ENCODE data around the gene MREG.

The MREG gene

DNA sequence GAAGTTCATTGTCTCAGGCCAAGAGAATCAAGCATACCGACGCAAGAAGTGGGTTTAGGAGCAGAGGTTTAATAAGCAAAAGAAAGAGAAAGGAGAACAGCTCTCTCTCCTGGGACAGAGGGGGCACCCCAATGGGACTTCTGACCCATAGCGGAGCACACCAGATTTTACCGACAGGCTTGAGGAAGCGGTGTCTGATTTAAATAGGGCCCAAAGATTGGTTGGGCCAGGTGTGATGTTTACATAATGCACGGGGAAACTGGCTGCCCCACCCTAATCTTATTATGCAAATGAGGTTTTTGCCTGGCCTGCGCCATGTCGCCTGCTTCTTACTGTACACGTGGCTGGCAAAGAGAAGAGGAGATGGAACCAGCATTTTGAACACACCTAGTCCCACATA is 106.2 kb downstream of the MREG start:
- Histone ChIP-seq H3K4me2 (ENCODE audit: low read depth, low read length, poor library complexity, severe bottlenecking) (no peak overlapping the region), H3F3A (ENCODE audit: low read depth) (no peaks in the 10 kb centered on the region), H4K20me1 (ENCODE audit: insufficient read depth, low read length, poor library complexity, severe bottlenecking) (no peaks in the 10 kb centered on the region), H3K9me2 (replicated peaks; ENCODE audit: low read depth, low read length) (no peaks in the 10 kb centered on the region), H3K4me3 (ENCODE audit: low read length, poor library complexity, severe bottlenecking) (no peak overlapping the region), H3K9me3 (ENCODE audit: insufficient read depth, low read depth, low read length) (no peaks in the 10 kb centered on the region), H3K9ac (ENCODE audit: low read depth, low read length, poor library complexity, severe bottlenecking) (no peak overlapping the region), H3K4me1 (ENCODE audit: insufficient read depth, low read length, poor library complexity, severe bottlenecking) (no peaks in the 10 kb centered on the region), H2AFZ (ENCODE audit: low read length) (no peak overlapping the region), H3K36me3 (ENCODE audit: insufficient read depth, low read length) (no peaks in the 10 kb centered on the region), H3K79me2 (ENCODE audit: insufficient read depth, low read length) (no peaks in the 10 kb centered on the region), H3K27me3 (ENCODE audit: insufficient read depth, low read length, poor library complexity, severe bottlenecking) (no peaks in the 10 kb centered on the region)
- TF ChIP-seq, protein P1, sequence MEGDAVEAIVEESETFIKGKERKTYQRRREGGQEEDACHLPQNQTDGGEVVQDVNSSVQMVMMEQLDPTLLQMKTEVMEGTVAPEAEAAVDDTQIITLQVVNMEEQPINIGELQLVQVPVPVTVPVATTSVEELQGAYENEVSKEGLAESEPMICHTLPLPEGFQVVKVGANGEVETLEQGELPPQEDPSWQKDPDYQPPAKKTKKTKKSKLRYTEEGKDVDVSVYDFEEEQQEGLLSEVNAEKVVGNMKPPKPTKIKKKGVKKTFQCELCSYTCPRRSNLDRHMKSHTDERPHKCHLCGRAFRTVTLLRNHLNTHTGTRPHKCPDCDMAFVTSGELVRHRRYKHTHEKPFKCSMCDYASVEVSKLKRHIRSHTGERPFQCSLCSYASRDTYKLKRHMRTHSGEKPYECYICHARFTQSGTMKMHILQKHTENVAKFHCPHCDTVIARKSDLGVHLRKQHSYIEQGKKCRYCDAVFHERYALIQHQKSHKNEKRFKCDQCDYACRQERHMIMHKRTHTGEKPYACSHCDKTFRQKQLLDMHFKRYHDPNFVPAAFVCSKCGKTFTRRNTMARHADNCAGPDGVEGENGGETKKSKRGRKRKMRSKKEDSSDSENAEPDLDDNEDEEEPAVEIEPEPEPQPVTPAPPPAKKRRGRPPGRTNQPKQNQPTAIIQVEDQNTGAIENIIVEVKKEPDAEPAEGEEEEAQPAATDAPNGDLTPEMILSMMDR (conservative IDR thresholded peaks at IDR 0.05; ENCODE audit: low read length) = no peak
- TF ChIP-seq EZH2phosphoT487 (IDR thresholded peaks at IDR 0.05; ENCODE audit: borderline replicate concordance) = no peak

- Histone ChIP-seq H3K79me2 (ENCODE audit: insufficient read depth, low read length) (no peaks in the 10 kb centered on the region), H3K36me3 (ENCODE audit: insufficient read depth, low read length) (no peaks in the 10 kb centered on the region), H3K4me1 (ENCODE audit: insufficient read depth, low read length, poor library complexity, severe bottlenecking) (no peaks in the 10 kb centered on the region), H3K4me2 (ENCODE audit: low read depth, low read length, poor library complexity, severe bottlenecking) (no peak overlapping the region), H3F3A (ENCODE audit: low read depth) (no peaks in the 10 kb centered on the region), H4K20me1 (ENCODE audit: insufficient read depth, low read length, poor library complexity, severe bottlenecking) (no peaks in the 10 kb centered on the region), H3K9me3 (ENCODE audit: insufficient read depth, low read depth, low read length) (no peaks in the 10 kb centered on the region), H3K27me3 (ENCODE audit: insufficient read depth, low read length, poor library complexity, severe bottlenecking) (no peaks in the 10 kb centered on the region), H3K9me2 (replicated peaks; ENCODE audit: low read depth, low read length) (no peaks in the 10 kb centered on the region), H3K4me3 (ENCODE audit: low read length, poor library complexity, severe bottlenecking) (no peak overlapping the region), H3K9ac (ENCODE audit: low read depth, low read length, poor library complexity, severe bottlenecking) (no peak overlapping the region), H2AFZ (ENCODE audit: low read length) (no peak overlapping the region)
- TF ChIP-seq, protein P1 (conservative IDR thresholded peaks at IDR 0.05; ENCODE audit: low read length) = no peak
- TF ChIP-seq EZH2phosphoT487 (IDR thresholded peaks at IDR 0.05; ENCODE audit: borderline replicate concordance) = no peak
Measured at GRCh38 chr2:215906458-215906857, 106.9 kb downstream of the MREG start.

DNA sequence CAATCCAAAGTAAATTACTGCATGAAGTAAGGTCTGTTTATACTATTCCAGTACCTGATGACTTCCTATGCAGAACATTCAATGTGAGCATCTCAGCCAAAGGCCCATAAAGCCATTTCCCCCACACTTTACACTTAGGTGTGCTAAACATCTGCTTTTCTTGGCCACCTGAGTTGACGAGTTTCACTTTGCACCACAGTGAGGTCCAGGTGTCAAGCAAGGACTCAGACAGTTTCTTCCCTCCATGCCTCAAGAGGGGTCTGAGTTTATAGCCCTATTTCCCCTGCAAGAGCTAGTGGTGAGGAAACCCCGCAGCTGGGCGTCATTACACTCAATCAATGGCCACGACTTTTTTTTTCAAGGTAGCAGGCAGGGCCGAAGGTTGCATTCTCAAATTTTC is 107.7 kb downstream of the MREG start:
- H3K9me3 ChIP-seq (ENCODE audit: insufficient read depth, low read depth, low read length) = no peaks in the 10 kb centered on the region
- H3F3A ChIP-seq (ENCODE audit: low read depth) = no peaks in the 10 kb centered on the region
- H3K9ac ChIP-seq (ENCODE audit: low read depth, low read length, poor library complexity, severe bottlenecking) = no peak overlapping the region
- no peaks in the 10 kb centered on the region for H3K79me2 ChIP-seq (ENCODE audit: insufficient read depth, low read length)
- H2AFZ ChIP-seq (ENCODE audit: low read length) = no peak overlapping the region
- no peak overlapping the region for H3K4me3 ChIP-seq (ENCODE audit: low read length, poor library complexity, severe bottlenecking)
- H3K4me1 ChIP-seq (ENCODE audit: insufficient read depth, low read length, poor library complexity, severe bottlenecking) = no peaks in the 10 kb centered on the region
- no peaks in the 10 kb centered on the region for H3K9me2 ChIP-seq (replicated peaks; ENCODE audit: low read depth, low read length)
- TF ChIP-seq EZH2phosphoT487 (IDR thresholded peaks at IDR 0.05; ENCODE audit: borderline replicate concordance) = no peak
- TF ChIP-seq, protein P1 (conservative IDR thresholded peaks at IDR 0.05; ENCODE audit: low read length) = no peak
- H4K20me1 ChIP-seq (ENCODE audit: insufficient read depth, low read length, poor library complexity, severe bottlenecking) = no peaks in the 10 kb centered on the region
- no peaks in the 10 kb centered on the region for H3K27me3 ChIP-seq (ENCODE audit: insufficient read depth, low read length, poor library complexity, severe bottlenecking)
- no peak overlapping the region for H3K4me2 ChIP-seq (ENCODE audit: low read depth, low read length, poor library complexity, severe bottlenecking)
- no peaks in the 10 kb centered on the region for H3K36me3 ChIP-seq (ENCODE audit: insufficient read depth, low read length)
